MM.1S (cell line): Measurements from ENCODE around the gene ACE.

Source experiments
- DNase-seq: peaks from one replicate; pipeline ENCODE4 v3.0.0-alpha.2; 2015
- H2AFZ ChIP-seq: fragments of 300-600 bp; sonication (generic); 2 replicates; pipeline ENCODE4 v1.6.0; 2016; ENCODE audit warnings: antibody characterized with exemption, low read length
- H3F3A ChIP-seq: fragments of 300-600 bp; sonication (generic); 2 replicates; pipeline ENCODE4 v1.6.1; 2016; ENCODE audit warnings: mild to moderate bottlenecking, antibody characterized with exemption, low read length, moderate library complexity, mixed read lengths; ENCODE audit not compliant: insufficient read depth
- H3K27ac ChIP-seq: fragments of 300-600 bp; sonication (generic); 2 replicates; pipeline ENCODE4 v1.5.1; 2016; ENCODE audit warnings: mild to moderate bottlenecking, low read length
- H3K27me3 ChIP-seq: fragments of 300-600 bp; sonication (generic); replicated peaks from 2 replicates; pipeline ENCODE4 v1.6.0; 2016; ENCODE audit warnings: low read length; ENCODE audit not compliant: insufficient read depth
- H3K36me3 ChIP-seq: fragments of 300-600 bp; sonication (generic); replicated peaks from 2 replicates; pipeline ENCODE4 v1.6.1; 2016; ENCODE audit warnings: mild to moderate bottlenecking, low read length, mixed read lengths; ENCODE audit not compliant: insufficient read depth
- H3K4me1 ChIP-seq: fragments of 300-600 bp; sonication (generic); 2 replicates; pipeline ENCODE4 v1.6.1; 2016; ENCODE audit warnings: low read length, mixed read lengths
- H3K4me2 ChIP-seq: fragments of 300-600 bp; sonication (generic); 2 replicates; pipeline ENCODE4 v1.6.0; 2016; ENCODE audit warnings: low read depth, low read length
- H3K4me3 ChIP-seq: fragments of 300-600 bp; sonication (generic); 2 replicates; pipeline ENCODE4 v1.5.1; 2016; ENCODE audit warnings: low read length, mixed read lengths
- H3K79me2 ChIP-seq: fragments of 300-600 bp; sonication (generic); 2 replicates; pipeline ENCODE4 v1.6.1; 2016; ENCODE audit warnings: mixed run types, low read length, mixed read lengths
- H3K9ac ChIP-seq: fragments of 300-600 bp; sonication (generic); 2 replicates; pipeline ENCODE4 v1.6.1; 2016; ENCODE audit warnings: low read length, mixed read lengths
- H3K9me2 ChIP-seq: fragments of 300-600 bp; sonication (generic); replicated peaks from 2 replicates; pipeline ENCODE4 v1.6.1; 2016; ENCODE audit warnings: mild to moderate bottlenecking, low read length, mixed read lengths; ENCODE audit not compliant: insufficient read depth
- H3K9me3 ChIP-seq: fragments of 300-600 bp; sonication (generic); replicated peaks from 2 replicates; pipeline ENCODE4 v1.6.1; 2016; ENCODE audit warnings: mild to moderate bottlenecking, low read length, mixed read lengths; ENCODE audit not compliant: insufficient read depth
- H4K20me1 ChIP-seq: fragments of 300-600 bp; sonication (generic); 2 replicates; pipeline ENCODE4 v1.6.1; 2016; ENCODE audit warnings: mild to moderate bottlenecking, low read length, moderate library complexity, mixed read lengths; ENCODE audit not compliant: insufficient read depth
- CTCF ChIP-seq: fragments of 300-600 bp; sonication (generic); IDR thresholded peaks from 2 replicates; pipeline ENCODE4 v1.5.1; 2016; ENCODE audit warnings: antibody characterized with exemption, low read length, mixed read lengths
- EZH2 ChIP-seq: fragments of 300-600 bp; sonication (generic); optimal IDR thresholded peaks from 2 replicates; pipeline ENCODE3; 2017; ENCODE audit warnings: low read depth, mild to moderate bottlenecking, antibody characterized with exemption, low read length, mixed read lengths
- EZH2phosphoT487 ChIP-seq: fragments of 300-600 bp; sonication (generic); IDR thresholded peaks from 2 replicates; pipeline ENCODE4 v1.6.1; 2018; ENCODE audit warnings: antibody characterized with exemption, low read length

The ACE gene

GRCh38 chr17:63475491-63476412 is 1.1 kb upstream of the ACE start:
- no peaks in the 10 kb centered on the region for H3F3A ChIP-seq
- H3K36me3 ChIP-seq, result no peaks in the 10 kb centered on the region
- H3K27me3 ChIP-seq, result peaks cover 76% of the 10 kb centered on the region
- no peak overlapping the region for H3K4me3 ChIP-seq
- no peak for DNase-seq
- TF ChIP-seq EZH2 (no peak), EZH2phosphoT487 (no peak), CTCF (no peak)
- no peaks in the 10 kb centered on the region for H4K20me1 ChIP-seq
- 0 out of 2 replicates have a peak, but pooled peaks cover 4% of the 10 kb centered on the region for H3K4me1 ChIP-seq
- H3K9me2 ChIP-seq, result no peaks in the 10 kb centered on the region
- H3K79me2 ChIP-seq, result no peaks in the 10 kb centered on the region
- no peak overlapping the region for H3K4me2 ChIP-seq
- H3K9ac ChIP-seq, result no peak overlapping the region
- no peaks in the 10 kb centered on the region for H3K9me3 ChIP-seq
- H3K27ac ChIP-seq, result no peak overlapping the region
- no peak overlapping the region for H2AFZ ChIP-seq

- H4K20me1 ChIP-seq, result no peaks in the 10 kb centered on the region
- H3K9ac ChIP-seq, result no peak overlapping the region
- H3K4me1 ChIP-seq, result 0 out of 2 replicates have a peak, but pooled peaks cover 4% of the 10 kb centered on the region
- no peak overlapping the region for H3K27ac ChIP-seq
- no peaks in the 10 kb centered on the region for H3K79me2 ChIP-seq
- peak overlapping the region; percentile 43; the same call in 1 of the 2 replicates for H3K4me2 ChIP-seq
- no peak for DNase-seq
- no peaks in the 10 kb centered on the region for H3K9me3 ChIP-seq
- H3F3A ChIP-seq, result no peaks in the 10 kb centered on the region
- TF ChIP-seq CTCF, result no peak
- TF ChIP-seq EZH2, result no peak
- TF ChIP-seq EZH2phosphoT487, result no peak
- H3K4me3 ChIP-seq, result no peak overlapping the region
- H2AFZ ChIP-seq, result no peak overlapping the region
- peaks cover 78% of the 10 kb centered on the region for H3K27me3 ChIP-seq
- no peaks in the 10 kb centered on the region for H3K36me3 ChIP-seq
- no peaks in the 10 kb centered on the region for H3K9me2 ChIP-seq
Observed at GRCh38 chr17:63476459-63476853, 405 bp upstream of the ACE start.

GRCh38 chr17:63477480-63478440 is 899 bp downstream of the ACE start:
- Histone ChIP-seq H3K4me1 (0 out of 2 replicates have a peak, but pooled peaks cover 4% of the 10 kb centered on the region), H3K27ac (no peak overlapping the region)

More at GRCh38 chr17:63477480-63478440, 899 bp downstream of the ACE start:
- Histone ChIP-seq H3K4me3 (peak overlapping the region; percentile 31; the same call in 1 of the 2 replicates), H2AFZ (no peak overlapping the region), H3K27me3 (peaks cover 82% of the 10 kb centered on the region), H4K20me1 (no peaks in the 10 kb centered on the region), H3K4me2 (peak overlapping the region; percentile 48; the same call in 1 of the 2 replicates), H3K9ac (no peak overlapping the region), H3K79me2 (no peaks in the 10 kb centered on the region), H3K9me2 (no peaks in the 10 kb centered on the region), H3F3A (no peaks in the 10 kb centered on the region), H3K36me3 (no peaks in the 10 kb centered on the region), H3K9me3 (no peaks in the 10 kb centered on the region)
- no peak for TF ChIP-seq EZH2
- TF ChIP-seq CTCF, result no peak
- no peak for TF ChIP-seq EZH2phosphoT487
- no peak for DNase-seq
